Natural killer cell (primary cell): ENCODE data around the gene PRKG1. TPM values are rescaled to one million over a fixed set of nuclear protein-coding genes. Genes with fewer than 3 reads are reported as not detected.

Source experiments
- ATAC-seq, 3 donors: fragments of 150-1000 bp in 2 of 3; fragments of 200-7000 bp in 1 of 3; cut with Tn5 transposase; 1 replicate in 1 of 3; 2 replicates in 2 of 3; pipeline ENCODE4 v1.10.0; 2021; ENCODE audit warnings: mild to moderate bottlenecking in 2 of 3, moderate library complexity in 2 of 3
- DNase-seq, 2 donors: peaks; one replicate each; pipeline versions ENCODE4 v3.0.0 to v3.0.0-alpha.2; 2013 to 2021; ENCODE audit warnings: mixed read lengths in 1 of 2
- H3K27ac ChIP-seq: one replicate; pipeline ENCODE4 v1.5.1; 2013; ENCODE audit warnings: mild to moderate bottlenecking, low read length
- H3K27me3 ChIP-seq: one replicate; pipeline ENCODE4 v1.6.1; 2013; ENCODE audit warnings: low read length; ENCODE audit not compliant: control insufficient read depth, insufficient read depth
- H3K36me3 ChIP-seq: one replicate; pipeline ENCODE4 v1.6.1; 2013; ENCODE audit warnings: low read length; ENCODE audit not compliant: control insufficient read depth, insufficient read depth
- H3K4me1 ChIP-seq: one replicate; pipeline ENCODE4 v1.6.1; 2013; ENCODE audit warnings: low read length; ENCODE audit not compliant: control insufficient read depth, insufficient read depth
- H3K4me3 ChIP-seq: one replicate; pipeline ENCODE4 v1.5.1; 2013; ENCODE audit warnings: low read length
- H3K9me3 ChIP-seq: one replicate; pipeline ENCODE4 v1.6.1; 2013; ENCODE audit warnings: low read length; ENCODE audit not compliant: control insufficient read depth, insufficient read depth
- H3K27ac Mint-ChIP-seq, 2 donors: one replicate each; pipeline ENCODE4 v1.8.0; 2022; ENCODE audit warnings: mild to moderate bottlenecking in 2 of 2, mixed read lengths in 2 of 2, moderate library complexity in 1 of 2
- H3K27me3 Mint-ChIP-seq, 2 donors: one replicate each; pipeline ENCODE4 v1.8.0; 2022; ENCODE audit warnings: low read depth in 2 of 2, mixed read lengths in 2 of 2
- H3K36me3 Mint-ChIP-seq: one replicate; pipeline ENCODE4 v1.8.0; 2022; ENCODE audit warnings: mixed read lengths
- H3K4me1 Mint-ChIP-seq, 2 donors: one replicate each; pipeline ENCODE4 v1.8.0; 2022; ENCODE audit warnings: mixed read lengths in 2 of 2
- H3K4me3 Mint-ChIP-seq: one replicate; pipeline ENCODE4 v1.8.0; 2022; ENCODE audit warnings: mild to moderate bottlenecking, moderate library complexity, mixed read lengths
- H3K9me3 Mint-ChIP-seq, 2 donors: one replicate each; pipeline ENCODE4 v1.8.0; 2022; ENCODE audit warnings: mixed read lengths in 2 of 2
- WGBS: methylation state at CpG from one replicate; pipeline ENCODE4 v1.1.7; 2013; ENCODE audit warnings: missing lambda C conversion rate; ENCODE audit not compliant: insufficient coverage; 5-methylcytosine and 5-hydroxymethylcytosine counted together
- intact Hi-C: fragments of 100-400 bp; cut with micrococcal nuclease; formaldehyde crosslinking; loops from one replicate; pipeline ENCODE4 v1.14.2; 2022
- total RNA-seq, 4 donors: library from RNA; stranded (reverse); fragments of 120-200 nt in 1 of 4; gene quantifications; one replicate each; pipeline versions ENCODE4 v1.2.3 to v1.2.4, GENCODE V29; 2013 to 2022
- TF ChIP-seq, protein P1 (sequence below): fragments of 200-600 bp; IDR thresholded peaks from one replicate; pipeline ENCODE4 v1.8.0; 2022; ENCODE audit warnings: antibody characterized with exemption

Gene PRKG1
- total RNA-seq, 3 donors from 2014 or later (not counting 1 experiment from before 2014, with no cell fraction given), result 0.23 to 0.41 (median 0.35) TPM

DNA sequence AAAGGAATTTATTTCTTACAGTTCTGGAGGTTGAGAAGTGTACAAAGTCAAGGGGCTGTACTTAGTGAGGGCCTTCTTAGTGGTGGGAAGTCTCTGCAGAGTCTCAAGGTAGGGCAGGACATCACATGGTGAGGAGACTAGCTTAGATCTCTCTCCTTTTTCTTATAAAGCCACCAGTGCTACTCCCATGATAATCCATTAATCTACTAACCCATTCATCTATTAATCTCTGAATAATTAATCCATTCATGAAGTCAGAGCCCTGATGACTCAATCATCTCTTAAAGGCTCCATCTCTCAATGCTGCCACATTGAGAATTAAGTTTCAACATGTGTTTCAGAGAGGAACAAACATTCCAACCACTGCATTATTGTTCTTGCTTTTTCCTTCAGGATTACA, 689.5 kb downstream of the PRKG1 start:
- TF ChIP-seq, protein P1, sequence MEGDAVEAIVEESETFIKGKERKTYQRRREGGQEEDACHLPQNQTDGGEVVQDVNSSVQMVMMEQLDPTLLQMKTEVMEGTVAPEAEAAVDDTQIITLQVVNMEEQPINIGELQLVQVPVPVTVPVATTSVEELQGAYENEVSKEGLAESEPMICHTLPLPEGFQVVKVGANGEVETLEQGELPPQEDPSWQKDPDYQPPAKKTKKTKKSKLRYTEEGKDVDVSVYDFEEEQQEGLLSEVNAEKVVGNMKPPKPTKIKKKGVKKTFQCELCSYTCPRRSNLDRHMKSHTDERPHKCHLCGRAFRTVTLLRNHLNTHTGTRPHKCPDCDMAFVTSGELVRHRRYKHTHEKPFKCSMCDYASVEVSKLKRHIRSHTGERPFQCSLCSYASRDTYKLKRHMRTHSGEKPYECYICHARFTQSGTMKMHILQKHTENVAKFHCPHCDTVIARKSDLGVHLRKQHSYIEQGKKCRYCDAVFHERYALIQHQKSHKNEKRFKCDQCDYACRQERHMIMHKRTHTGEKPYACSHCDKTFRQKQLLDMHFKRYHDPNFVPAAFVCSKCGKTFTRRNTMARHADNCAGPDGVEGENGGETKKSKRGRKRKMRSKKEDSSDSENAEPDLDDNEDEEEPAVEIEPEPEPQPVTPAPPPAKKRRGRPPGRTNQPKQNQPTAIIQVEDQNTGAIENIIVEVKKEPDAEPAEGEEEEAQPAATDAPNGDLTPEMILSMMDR, result no peak
- Histone ChIP-seq H3K36me3 (no peaks in the 10 kb centered on the region), H3K27ac (no peak overlapping the region), H3K27me3 (no peaks in the 10 kb centered on the region), H3K4me1 (no peaks in the 10 kb centered on the region), H3K9me3 (no peaks in the 10 kb centered on the region), H3K4me3 (no peak overlapping the region)
- H3K36me3 Mint-ChIP-seq, result peaks cover 8% of the 10 kb centered on the region
- H3K9me3 Mint-ChIP-seq, result peaks cover 0 to 8% of the 10 kb centered on the region in 2 donors
- intact Hi-C loops, result no loop called here
- peaks cover 0 to 10% of the 10 kb centered on the region in 2 donors for H3K27me3 Mint-ChIP-seq
- H3K4me3 Mint-ChIP-seq, result no peak overlapping the region
- no peak overlapping the region for H3K27ac Mint-ChIP-seq
- ATAC-seq (no peak), DNase-seq (no peak)
- H3K4me1 Mint-ChIP-seq, result no peaks in the 10 kb centered on the region

- ATAC-seq (no peak), DNase-seq (no peak)
- Histone ChIP-seq H3K27me3 (no peaks in the 10 kb centered on the region), H3K4me3 (no peak overlapping the region), H3K27ac (no peak overlapping the region), H3K36me3 (no peaks in the 10 kb centered on the region), H3K4me1 (no peaks in the 10 kb centered on the region), H3K9me3 (no peaks in the 10 kb centered on the region)
- Mint-ChIP-seq H3K4me3 (no peak overlapping the region), H3K27me3 (peaks cover 0 to 10% of the 10 kb centered on the region in 2 donors), H3K4me1 (no peaks in the 10 kb centered on the region), H3K36me3 (peaks cover 8% of the 10 kb centered on the region), H3K9me3 (peaks cover 0 to 8% of the 10 kb centered on the region in 2 donors), H3K27ac (no peak overlapping the region)
- 73% methylated on average over 1 of the region's 1 CpG for WGBS
- intact Hi-C loops, result no loop called here
- TF ChIP-seq, protein P1, result no peak
These were observed 691.1 kb downstream of the PRKG1 start for GRCh38 chr10:51765284-51765971.

DNA sequence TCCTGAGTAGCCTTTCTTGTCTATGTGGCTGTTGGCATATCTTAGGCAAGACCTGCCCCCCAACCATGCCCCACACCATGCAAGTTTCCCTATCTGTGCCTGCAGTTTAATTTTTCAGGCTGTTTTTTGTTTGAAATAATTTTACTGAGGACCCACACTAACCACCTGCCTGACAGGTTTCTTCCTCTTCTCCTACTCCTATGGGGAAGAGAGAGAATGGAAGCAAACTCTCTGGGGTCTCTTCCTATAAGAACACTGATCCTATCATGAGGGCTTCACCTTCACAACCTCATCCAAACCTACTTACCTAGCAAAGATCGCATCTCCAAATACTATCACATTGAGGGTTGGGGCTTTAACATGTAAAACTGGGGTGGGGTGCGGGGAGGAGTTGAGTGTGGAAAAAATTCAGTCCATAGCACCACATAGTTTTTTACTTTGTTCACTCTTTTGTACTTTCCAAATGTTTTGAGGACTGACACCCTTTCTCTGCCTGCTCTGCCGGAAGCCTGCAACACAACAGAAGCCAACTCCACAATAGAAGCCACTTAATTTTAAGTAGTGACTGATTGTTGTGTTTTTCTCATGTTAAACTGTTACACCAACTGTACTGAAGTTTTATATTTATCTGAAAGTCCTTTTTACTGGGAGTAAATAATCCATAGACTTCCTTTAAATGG, 692.3 kb downstream of the PRKG1 start:
- no peak overlapping the region for H3K4me3 ChIP-seq
- ATAC-seq, result no peak
- Mint-ChIP-seq H3K4me3 (no peak overlapping the region), H3K36me3 (peaks cover 8% of the 10 kb centered on the region), H3K9me3 (peaks cover 0 to 8% of the 10 kb centered on the region in 2 donors), H3K27me3 (peaks cover 0 to 10% of the 10 kb centered on the region in 2 donors), H3K27ac (no peak overlapping the region), H3K4me1 (no peaks in the 10 kb centered on the region)
- no CpG with 5 or more reads among the region's 3 CpGs for WGBS
- H3K4me1 ChIP-seq, result no peaks in the 10 kb centered on the region
- H3K36me3 ChIP-seq, result no peaks in the 10 kb centered on the region
- intact Hi-C loops, result no loop called here
- TF ChIP-seq, protein P1, result no peak
- H3K27me3 ChIP-seq, result no peaks in the 10 kb centered on the region
- DNase-seq, result no peak
- no peaks in the 10 kb centered on the region for H3K9me3 ChIP-seq
- no peak overlapping the region for H3K27ac ChIP-seq
